ENCODE results near the gene TUBA3D. TPM values are rescaled to one million over a fixed set of nuclear protein-coding genes. Genes with fewer than 3 reads are reported as not detected.
A peak's percentile ranks its signal among the peaks of the same experiment; 100 is the strongest.
"Not testable (repeated sequence)": the region's sequence is repeated elsewhere in the genome, so short reads cannot be mapped to it uniquely, and the experiment has no call there.

TUBA3D gene
- total RNA-seq, 1 experiment from 2014 or later: not detected

DNA sequence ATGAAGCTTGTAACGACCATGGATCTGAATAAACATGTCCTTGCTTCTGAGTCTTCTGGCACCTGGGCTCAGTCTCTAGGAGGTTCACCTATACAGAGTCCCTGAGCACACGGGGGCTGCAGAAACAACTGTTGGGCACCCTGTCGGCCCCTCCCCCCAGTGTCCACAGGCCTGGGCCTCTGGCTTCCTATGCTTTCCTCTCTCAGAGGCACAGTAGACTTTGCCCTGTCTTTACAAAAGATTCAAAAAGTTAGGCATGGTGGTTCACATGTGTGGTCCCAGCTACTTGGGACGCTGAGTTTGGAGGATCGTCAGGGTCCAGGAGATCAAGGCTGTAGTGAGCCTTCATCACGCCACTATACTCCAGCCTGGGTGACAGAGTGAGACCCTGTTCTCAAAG is 45.6 kb downstream of the TUBA3D start:
- H3K4me3 ChIP-seq (ENCODE audit: low read depth in 2 of 2, low read length in 2 of 2); BruUV-seq (replicated peaks); H3K4me1 ChIP-seq (ENCODE audit: control insufficient read depth, insufficient read depth, low read length); ATAC-seq; CTCF ChIA-PET; in situ Hi-C loops (cut with HindIII; ENCODE audit: low pct_unique_long_range_greater_than_20kb, low sequenced_read_pairs); DNase-seq (ENCODE audit: low read depth, low spot score); H3K27me3 ChIP-seq (ENCODE audit: control insufficient read depth, insufficient read depth, low read length); intact Hi-C loops (cut with micrococcal nuclease; ENCODE audit: unreplicated experiment); H3K36me3 ChIP-seq (ENCODE audit: control insufficient read depth, insufficient read depth, low read length); POLR2A ChIA-PET; H3K9me3 ChIP-seq (ENCODE audit: control insufficient read depth, insufficient read depth, low read depth, low read length); H3K27ac ChIP-seq (ENCODE audit: low read length): not testable (repeated sequence)

DNA sequence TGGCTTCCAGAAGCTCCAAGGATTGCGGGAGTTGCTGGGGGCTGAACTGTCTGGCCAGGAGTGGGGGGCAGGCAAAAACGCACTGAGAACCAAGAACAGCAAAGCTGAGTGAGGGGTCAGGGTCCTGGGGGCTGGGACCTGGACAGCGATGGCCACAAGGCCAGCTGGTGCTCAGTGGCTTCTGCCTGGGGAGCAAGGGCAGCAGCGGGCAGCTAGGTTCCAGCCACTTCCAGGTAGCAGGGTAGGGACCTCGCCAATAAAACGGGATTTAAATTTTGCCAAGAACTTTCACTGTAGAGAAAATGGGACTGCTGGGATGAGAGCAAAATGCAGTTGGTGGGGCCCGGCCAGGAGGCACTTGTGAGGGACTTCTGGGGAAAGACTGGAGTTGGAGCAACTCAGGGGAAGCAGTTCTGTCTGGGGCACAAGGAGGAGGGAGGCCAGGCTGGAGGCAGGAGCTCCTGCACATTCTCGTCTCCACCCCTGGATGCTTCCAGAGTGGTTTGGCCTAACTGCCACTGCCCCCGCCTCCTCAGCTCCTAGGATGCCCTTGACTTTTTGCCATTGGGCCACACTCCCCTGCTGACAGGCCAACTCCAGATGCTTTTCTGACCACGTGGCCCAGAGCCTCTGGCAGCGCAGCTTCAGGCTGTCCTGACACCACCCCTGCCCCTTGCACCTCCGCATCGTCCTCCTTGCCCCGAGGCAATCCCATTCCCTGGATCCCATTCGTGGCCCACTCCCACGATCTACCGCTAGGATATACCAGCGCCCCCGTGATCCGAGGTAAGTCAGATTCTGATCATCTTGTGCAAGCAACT is 46.3 kb downstream of the TUBA3D start:
- H3K36me3 ChIP-seq (ENCODE audit: control insufficient read depth, insufficient read depth, low read length): no peaks in the 10 kb centered on the region
- ChIA-PET POLR2A (interaction anchor here (0.6 kb wide), 1 partner anchor 8 kb away, joined by 3 read pairs; no protein-coding TSS in a partner anchor), CTCF (no interaction called here)
- in situ Hi-C loops (cut with HindIII; ENCODE audit: low pct_unique_long_range_greater_than_20kb, low sequenced_read_pairs) (no loop called here), intact Hi-C loops (cut with micrococcal nuclease; ENCODE audit: unreplicated experiment) (no loop called here)
- H3K4me1 ChIP-seq (ENCODE audit: control insufficient read depth, insufficient read depth, low read length): no peaks in the 10 kb centered on the region; the same call in 1 of the 2 replicates
- H3K9me3 ChIP-seq (ENCODE audit: control insufficient read depth, insufficient read depth, low read depth, low read length): no peaks in the 10 kb centered on the region
- BruUV-seq (replicated peaks): no TSS peak
- no peak overlapping the region for H3K4me3 ChIP-seq (ENCODE audit: low read depth in 2 of 2, low read length in 2 of 2)
- ATAC-seq (peak; percentile 48), DNase-seq (ENCODE audit: low read depth, low spot score) (no peak)
- H3K27me3 ChIP-seq (ENCODE audit: control insufficient read depth, insufficient read depth, low read length): no peaks in the 10 kb centered on the region
- no peak overlapping the region for H3K27ac ChIP-seq (ENCODE audit: low read length)
- TF ChIP-seq, protein P1, sequence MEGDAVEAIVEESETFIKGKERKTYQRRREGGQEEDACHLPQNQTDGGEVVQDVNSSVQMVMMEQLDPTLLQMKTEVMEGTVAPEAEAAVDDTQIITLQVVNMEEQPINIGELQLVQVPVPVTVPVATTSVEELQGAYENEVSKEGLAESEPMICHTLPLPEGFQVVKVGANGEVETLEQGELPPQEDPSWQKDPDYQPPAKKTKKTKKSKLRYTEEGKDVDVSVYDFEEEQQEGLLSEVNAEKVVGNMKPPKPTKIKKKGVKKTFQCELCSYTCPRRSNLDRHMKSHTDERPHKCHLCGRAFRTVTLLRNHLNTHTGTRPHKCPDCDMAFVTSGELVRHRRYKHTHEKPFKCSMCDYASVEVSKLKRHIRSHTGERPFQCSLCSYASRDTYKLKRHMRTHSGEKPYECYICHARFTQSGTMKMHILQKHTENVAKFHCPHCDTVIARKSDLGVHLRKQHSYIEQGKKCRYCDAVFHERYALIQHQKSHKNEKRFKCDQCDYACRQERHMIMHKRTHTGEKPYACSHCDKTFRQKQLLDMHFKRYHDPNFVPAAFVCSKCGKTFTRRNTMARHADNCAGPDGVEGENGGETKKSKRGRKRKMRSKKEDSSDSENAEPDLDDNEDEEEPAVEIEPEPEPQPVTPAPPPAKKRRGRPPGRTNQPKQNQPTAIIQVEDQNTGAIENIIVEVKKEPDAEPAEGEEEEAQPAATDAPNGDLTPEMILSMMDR (IDR thresholded peaks at IDR 0.05): no peak
- TF ChIP-seq, protein P2, sequence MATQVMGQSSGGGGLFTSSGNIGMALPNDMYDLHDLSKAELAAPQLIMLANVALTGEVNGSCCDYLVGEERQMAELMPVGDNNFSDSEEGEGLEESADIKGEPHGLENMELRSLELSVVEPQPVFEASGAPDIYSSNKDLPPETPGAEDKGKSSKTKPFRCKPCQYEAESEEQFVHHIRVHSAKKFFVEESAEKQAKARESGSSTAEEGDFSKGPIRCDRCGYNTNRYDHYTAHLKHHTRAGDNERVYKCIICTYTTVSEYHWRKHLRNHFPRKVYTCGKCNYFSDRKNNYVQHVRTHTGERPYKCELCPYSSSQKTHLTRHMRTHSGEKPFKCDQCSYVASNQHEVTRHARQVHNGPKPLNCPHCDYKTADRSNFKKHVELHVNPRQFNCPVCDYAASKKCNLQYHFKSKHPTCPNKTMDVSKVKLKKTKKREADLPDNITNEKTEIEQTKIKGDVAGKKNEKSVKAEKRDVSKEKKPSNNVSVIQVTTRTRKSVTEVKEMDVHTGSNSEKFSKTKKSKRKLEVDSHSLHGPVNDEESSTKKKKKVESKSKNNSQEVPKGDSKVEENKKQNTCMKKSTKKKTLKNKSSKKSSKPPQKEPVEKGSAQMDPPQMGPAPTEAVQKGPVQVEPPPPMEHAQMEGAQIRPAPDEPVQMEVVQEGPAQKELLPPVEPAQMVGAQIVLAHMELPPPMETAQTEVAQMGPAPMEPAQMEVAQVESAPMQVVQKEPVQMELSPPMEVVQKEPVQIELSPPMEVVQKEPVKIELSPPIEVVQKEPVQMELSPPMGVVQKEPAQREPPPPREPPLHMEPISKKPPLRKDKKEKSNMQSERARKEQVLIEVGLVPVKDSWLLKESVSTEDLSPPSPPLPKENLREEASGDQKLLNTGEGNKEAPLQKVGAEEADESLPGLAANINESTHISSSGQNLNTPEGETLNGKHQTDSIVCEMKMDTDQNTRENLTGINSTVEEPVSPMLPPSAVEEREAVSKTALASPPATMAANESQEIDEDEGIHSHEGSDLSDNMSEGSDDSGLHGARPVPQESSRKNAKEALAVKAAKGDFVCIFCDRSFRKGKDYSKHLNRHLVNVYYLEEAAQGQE (IDR thresholded peaks at IDR 0.05; ENCODE audit: insufficient read depth in 1 of 2, low read depth in 2 of 2, low read length in 1 of 2): no peak
- TF ChIP-seq POLR2AphosphoS5 (IDR thresholded peaks at IDR 0.05; ENCODE audit: low read depth, low read length): no peak
- no peak for TF ChIP-seq SIN3A (IDR thresholded peaks at IDR 0.05; ENCODE audit: borderline replicate concordance, insufficient read depth, low read depth, low read length)
- TF ChIP-seq TCF7L2 (IDR thresholded peaks at IDR 0.05; ENCODE audit: low read depth, low read length): no peak

DNA sequence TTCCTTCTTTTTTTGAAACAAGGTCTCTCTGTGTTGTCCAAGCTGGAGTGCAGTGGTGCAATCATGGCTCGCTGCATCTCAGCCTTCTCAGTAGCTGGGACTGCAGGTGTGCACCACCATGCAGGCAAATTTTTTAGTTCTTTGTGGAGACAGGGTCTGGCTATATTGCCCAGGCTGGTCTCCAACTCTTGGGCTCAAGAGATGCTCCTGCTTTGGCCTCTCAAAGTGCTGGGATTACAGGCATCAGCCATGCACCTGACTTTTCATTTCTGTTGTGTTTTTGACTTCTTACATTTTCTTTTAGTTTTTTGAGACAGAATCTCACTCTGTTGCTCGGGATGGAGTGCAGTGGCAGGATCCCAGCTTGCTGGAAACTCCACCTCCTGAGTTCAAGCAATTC is 49.3 kb downstream of the TUBA3D start:
- CTCF ChIA-PET: not testable (repeated sequence)

DNA sequence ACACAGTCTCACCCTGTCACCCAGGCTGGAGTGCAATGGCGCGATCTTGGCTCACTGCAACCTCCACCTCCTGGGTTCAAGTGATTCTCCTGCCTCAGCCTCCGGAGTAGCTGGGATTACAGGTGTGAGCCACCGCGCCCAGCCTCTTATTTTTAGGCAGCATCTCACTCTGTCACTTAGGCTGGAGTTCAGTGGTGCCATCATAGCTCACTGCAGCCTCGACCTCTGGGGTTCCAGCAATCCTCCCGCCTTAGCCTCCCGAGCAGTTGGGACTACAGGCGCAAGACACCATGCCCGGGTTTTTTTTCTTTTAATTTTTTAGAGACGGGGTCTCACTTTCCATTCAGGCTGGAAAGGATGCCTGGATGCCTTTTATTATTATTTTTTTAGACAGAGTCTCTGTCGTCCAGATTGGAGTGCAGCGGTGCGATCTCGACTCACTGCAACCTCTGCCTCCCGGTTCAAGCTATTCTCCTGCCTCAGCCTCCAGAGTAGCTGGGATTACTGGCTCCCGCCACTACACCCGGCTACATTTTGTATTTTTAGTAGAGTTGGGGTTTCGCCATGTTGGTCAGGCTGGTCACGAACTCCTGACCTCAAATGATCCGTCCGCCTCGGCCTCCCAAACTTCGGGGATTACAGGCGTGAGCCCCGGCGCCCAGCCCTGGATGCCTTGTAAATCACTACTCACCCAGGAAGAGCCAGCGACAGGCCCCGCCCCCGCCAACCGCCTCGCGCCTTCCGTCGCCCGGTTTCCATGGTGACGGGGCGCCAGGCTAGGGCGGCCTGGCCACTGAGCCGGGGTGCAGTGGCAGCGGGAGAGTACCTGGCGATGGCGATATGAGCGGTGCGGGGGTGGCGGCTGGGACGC is 51.4 kb downstream of the TUBA3D start, which contains the start of gene CCDC74A:
Gene CCDC74A, plus strand, starts transcription at position 758 of the 871 bp plus-strand sequence. Its CDS starts 83 bp downstream, at position 841.
- ATAC-seq: peak; percentile 94
- intact Hi-C loops (cut with micrococcal nuclease; ENCODE audit: unreplicated experiment); BruUV-seq (replicated peaks); DNase-seq (ENCODE audit: low read depth, low spot score); H3K27me3 ChIP-seq (ENCODE audit: control insufficient read depth, insufficient read depth, low read length); H3K36me3 ChIP-seq (ENCODE audit: control insufficient read depth, insufficient read depth, low read length); H3K4me1 ChIP-seq (ENCODE audit: control insufficient read depth, insufficient read depth, low read length); in situ Hi-C loops (cut with HindIII; ENCODE audit: low pct_unique_long_range_greater_than_20kb, low sequenced_read_pairs); H3K9me3 ChIP-seq (ENCODE audit: control insufficient read depth, insufficient read depth, low read depth, low read length); CTCF ChIA-PET: not testable (repeated sequence)
- peak within 1 kb of the TSS; percentile 90 for H3K27ac ChIP-seq (ENCODE audit: low read length)
- peak within 1 kb of the TSS; percentile 45 to 61 for H3K4me3 ChIP-seq (ENCODE audit: low read depth in 2 of 2, low read length in 2 of 2)
- POLR2A ChIA-PET: interaction anchor here (0.7 kb wide), 1 partner anchor 527 kb away, joined by 5 read pairs; no protein-coding TSS in a partner anchor

More for the DNA sequence above, 49.3 kb downstream of the TUBA3D start:
- ATAC-seq; H3K27me3 ChIP-seq (ENCODE audit: control insufficient read depth, insufficient read depth, low read length); intact Hi-C loops (cut with micrococcal nuclease; ENCODE audit: unreplicated experiment); BruUV-seq (replicated peaks); in situ Hi-C loops (cut with HindIII; ENCODE audit: low pct_unique_long_range_greater_than_20kb, low sequenced_read_pairs); H3K4me1 ChIP-seq (ENCODE audit: control insufficient read depth, insufficient read depth, low read length); H3K4me3 ChIP-seq (ENCODE audit: low read depth in 2 of 2, low read length in 2 of 2); H3K36me3 ChIP-seq (ENCODE audit: control insufficient read depth, insufficient read depth, low read length); DNase-seq (ENCODE audit: low read depth, low spot score); H3K27ac ChIP-seq (ENCODE audit: low read length); H3K9me3 ChIP-seq (ENCODE audit: control insufficient read depth, insufficient read depth, low read depth, low read length): not testable (repeated sequence)
- POLR2A ChIA-PET: interaction anchor here (0.6 kb wide), 1 partner anchor 33 kb away, joined by 4 read pairs; no protein-coding TSS in a partner anchor
